ENCODE data around the gene LPCAT1. TPM values are rescaled to one million over a fixed set of nuclear protein-coding genes. Genes with fewer than 3 reads are reported as not detected.

Gene LPCAT1
- total and polyA plus RNA-seq, 10 of the 15 experiments (the other 5 are each of a cell fraction or from before 2014, with no cell fraction given) = 2.3 to 109 (median 72.7) TPM

GRCh38 chr5:1424716-1425115, 99.0 kb downstream of the LPCAT1 start:
- intact Hi-C loops (cut with micrococcal nuclease; ENCODE audit: unreplicated experiment) = no loop called here
- TF ChIP-seq GABPA (IDR thresholded peaks at IDR 0.05; ENCODE audit: low read depth) (no peak), EGR1 (IDR thresholded peaks at IDR 0.05; ENCODE audit: borderline replicate concordance in 1 of 2, low read depth in 2 of 2, low read length in 2 of 2) (no peak), SREBF1 (IDR thresholded peaks at IDR 0.05; ENCODE audit: low read length) (no peak), TBL1XR1 (IDR thresholded peaks at IDR 0.05; ENCODE audit: low read depth, low read length) (no peak), MTA2 (IDR thresholded peaks at IDR 0.05; ENCODE audit: low read depth) (no peak), NRF1 (conservative IDR thresholded peaks at IDR 0.05; ENCODE audit: low read depth, low read length) (no peak), PML (IDR thresholded peaks at IDR 0.05; ENCODE audit: low read length) (no peak), YY1 (IDR thresholded peaks at IDR 0.05; ENCODE audit: low read depth, low read length) (no peak), CEBPB (IDR thresholded peaks at IDR 0.05; ENCODE audit: borderline replicate concordance in 1 of 2, low read depth in 2 of 2, low read length in 2 of 2) (no peak), NFXL1 (IDR thresholded peaks at IDR 0.05; ENCODE audit: borderline replicate concordance) (no peak), MYC (IDR thresholded peaks at IDR 0.05; ENCODE audit: insufficient read depth, insufficient read length, insufficient replicate concordance, low read length, severe bottlenecking) (no peak), GATAD2B (conservative IDR thresholded peaks at IDR 0.05; ENCODE audit: low read depth) (no peak), SMARCA5 (IDR thresholded peaks at IDR 0.05) (no peak)
- no peaks in the 10 kb centered on the region for H3K36me3 ChIP-seq (ENCODE audit: control insufficient read depth in 2 of 2, insufficient read depth in 2 of 2, low read length in 1 of 2)
- in situ Hi-C loops (cut with MboI) = no loop called here
- FAIRE-seq (no peak), ATAC-seq (no peak), DNase-seq (ENCODE audit: low read depth, low spot score) (no peak)
- RAD21 ChIA-PET (ENCODE audit: unreplicated experiment) = no interaction called here
- H3K9ac ChIP-seq (ENCODE audit: control insufficient read depth, insufficient read depth, low read length) = no peak overlapping the region
- no peaks in the 10 kb centered on the region for H3K27me3 ChIP-seq (replicated peaks in 1 of 2; ENCODE audit: control insufficient read depth in 2 of 2, insufficient read depth in 2 of 2, low read length in 1 of 2)
- BruUV-seq (replicated peaks) = no TSS peak
- WGBS (ENCODE audit: insufficient coverage, insufficient replicate concordance, low lambda C conversion rate, missing lambda C conversion rate) = 54% methylated on average over 9 of the region's 9 CpGs
- H3K4me2 ChIP-seq (ENCODE audit: control insufficient read depth, insufficient read depth) = no peak overlapping the region
- no peak overlapping the region for H3K4me3 ChIP-seq
- CTCF ChIA-PET = no interaction called here
- SMC1A ChIA-PET (ENCODE audit: uncharacterized antibody, unreplicated experiment) = no interaction called here
- H4K20me1 ChIP-seq (ENCODE audit: control insufficient read depth, insufficient read depth) = no peaks in the 10 kb centered on the region; the same call in 1 of the 2 replicates
- H3K4me1 ChIP-seq (ENCODE audit: control insufficient read depth, insufficient read depth, low read length) = no peaks in the 10 kb centered on the region
- no peaks in the 10 kb centered on the region for H3K79me2 ChIP-seq (ENCODE audit: control insufficient read depth, insufficient read depth, low read length)
- POLR2A ChIA-PET = no interaction called here
- H2AFZ ChIP-seq (ENCODE audit: control insufficient read depth, low read depth, low read length) = no peak overlapping the region
- peaks cover 2% of the 10 kb centered on the region; the same call in 2 of the 3 replicates for H3K9me3 ChIP-seq (replicated peaks; ENCODE audit: control insufficient read depth, insufficient read depth, low read length)
- no peak overlapping the region for H3K27ac ChIP-seq (ENCODE audit: control insufficient read depth, insufficient read depth)
